ENCODE results near the gene PHC1.

PHC1 gene

DNA sequence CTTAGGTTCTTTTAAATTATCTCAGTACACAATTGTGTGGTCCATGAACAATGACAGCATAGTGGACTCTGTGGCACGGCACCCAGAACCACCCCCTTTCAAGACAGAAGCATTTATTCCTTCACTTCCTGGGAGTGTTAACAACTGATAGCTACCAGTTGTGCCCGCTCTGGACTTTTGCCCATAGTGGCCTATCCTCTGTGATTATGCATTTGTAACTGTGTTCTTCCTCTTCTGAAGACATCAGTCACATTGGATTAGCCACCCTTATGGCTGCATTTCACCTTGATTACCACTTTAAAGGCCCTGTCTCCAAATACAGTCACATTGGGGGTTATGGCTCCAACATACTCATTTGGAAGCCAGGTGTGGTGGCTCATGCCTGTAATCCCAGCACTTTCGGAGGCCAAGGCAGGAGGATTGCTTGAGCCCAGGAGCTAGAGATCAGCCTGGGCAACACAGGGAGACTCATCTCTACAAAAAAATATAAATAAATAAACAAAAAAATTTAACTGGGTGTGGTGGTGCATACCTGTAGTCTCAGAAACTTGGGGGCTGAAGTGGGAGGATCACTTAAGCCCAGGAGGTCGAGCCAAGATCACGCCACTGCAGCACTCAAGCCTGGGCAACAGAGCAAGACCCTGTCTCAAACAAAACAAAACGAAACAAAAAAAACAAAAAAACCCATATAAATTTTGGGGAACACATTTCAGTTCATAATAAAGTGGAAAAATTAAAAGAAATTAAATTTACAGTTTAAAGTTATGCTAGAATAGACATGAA is 27.6 kb upstream of the PHC1 start:
- TF ChIP-seq, protein P1, sequence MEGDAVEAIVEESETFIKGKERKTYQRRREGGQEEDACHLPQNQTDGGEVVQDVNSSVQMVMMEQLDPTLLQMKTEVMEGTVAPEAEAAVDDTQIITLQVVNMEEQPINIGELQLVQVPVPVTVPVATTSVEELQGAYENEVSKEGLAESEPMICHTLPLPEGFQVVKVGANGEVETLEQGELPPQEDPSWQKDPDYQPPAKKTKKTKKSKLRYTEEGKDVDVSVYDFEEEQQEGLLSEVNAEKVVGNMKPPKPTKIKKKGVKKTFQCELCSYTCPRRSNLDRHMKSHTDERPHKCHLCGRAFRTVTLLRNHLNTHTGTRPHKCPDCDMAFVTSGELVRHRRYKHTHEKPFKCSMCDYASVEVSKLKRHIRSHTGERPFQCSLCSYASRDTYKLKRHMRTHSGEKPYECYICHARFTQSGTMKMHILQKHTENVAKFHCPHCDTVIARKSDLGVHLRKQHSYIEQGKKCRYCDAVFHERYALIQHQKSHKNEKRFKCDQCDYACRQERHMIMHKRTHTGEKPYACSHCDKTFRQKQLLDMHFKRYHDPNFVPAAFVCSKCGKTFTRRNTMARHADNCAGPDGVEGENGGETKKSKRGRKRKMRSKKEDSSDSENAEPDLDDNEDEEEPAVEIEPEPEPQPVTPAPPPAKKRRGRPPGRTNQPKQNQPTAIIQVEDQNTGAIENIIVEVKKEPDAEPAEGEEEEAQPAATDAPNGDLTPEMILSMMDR (conservative IDR thresholded peaks at IDR 0.05; ENCODE audit: low read length): no peak
- no peak for DNase-seq (ENCODE audit: low read depth)
- no peak overlapping the region for H3K4me3 ChIP-seq (ENCODE audit: low read length)

DNA sequence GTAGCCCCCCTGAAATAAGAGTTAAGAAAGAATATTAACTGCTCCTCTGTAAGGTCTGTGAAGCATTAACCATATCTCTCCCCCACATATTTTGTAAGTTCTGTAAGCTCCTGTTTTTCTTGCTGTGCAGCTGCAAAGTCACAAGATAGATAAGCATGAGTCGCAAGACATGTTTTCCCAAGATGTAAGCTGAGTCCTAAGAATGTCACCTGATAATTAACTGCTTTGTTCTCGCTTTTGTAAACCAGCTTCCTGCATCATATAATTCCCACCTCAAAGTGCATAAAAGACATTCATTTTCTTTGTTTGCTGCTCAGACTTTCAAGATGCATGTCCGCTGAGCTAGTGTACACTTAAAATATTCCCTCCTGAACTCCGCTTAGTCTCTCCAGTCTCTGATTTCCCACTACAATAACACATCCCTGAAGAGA is 27.0 kb upstream of the PHC1 start:
- DNase-seq (ENCODE audit: low read depth): no peak
- TF ChIP-seq, protein P1 (conservative IDR thresholded peaks at IDR 0.05; ENCODE audit: low read length): no peak
- H3K4me3 ChIP-seq (ENCODE audit: low read length): no peak overlapping the region

DNA sequence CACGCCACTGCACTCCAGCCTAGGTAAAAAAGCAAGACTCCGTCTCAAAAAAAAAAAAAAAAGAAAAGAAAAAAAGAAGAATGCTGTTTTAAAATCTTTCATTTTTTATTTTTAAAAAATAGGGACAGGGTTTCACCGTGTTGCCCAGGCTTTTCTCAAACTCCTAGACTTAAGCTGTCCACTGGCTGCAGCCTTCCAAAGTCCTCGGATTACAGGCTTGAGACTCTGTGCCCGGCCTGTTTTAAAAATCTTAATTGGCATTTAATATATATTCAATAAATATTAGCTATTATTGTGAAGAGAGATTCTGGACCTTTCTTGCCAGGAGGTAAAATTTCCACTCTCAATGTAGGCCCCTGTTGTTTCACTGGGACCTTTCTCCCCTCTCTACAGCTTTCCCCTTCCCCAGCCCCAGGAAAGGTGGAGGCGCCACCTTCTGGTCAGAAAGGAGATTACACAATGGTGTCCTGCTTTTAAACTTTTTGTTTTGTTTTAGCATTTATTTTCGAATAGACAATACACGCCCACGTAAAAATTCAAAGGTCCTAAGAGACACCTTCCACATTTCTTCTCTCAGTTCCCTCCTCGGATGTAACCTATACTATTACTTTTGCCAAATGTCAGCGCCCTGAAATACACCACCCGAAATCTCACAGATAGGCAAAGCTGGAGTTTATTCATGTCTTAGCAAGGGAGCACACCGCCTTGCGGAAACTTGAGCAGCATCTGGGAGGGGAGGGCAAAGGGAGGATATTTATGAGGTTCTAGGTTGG is 23.8 kb upstream of the PHC1 start:
- DNase-seq (ENCODE audit: low read depth): peak; percentile 25
- TF ChIP-seq, protein P1 (conservative IDR thresholded peaks at IDR 0.05; ENCODE audit: low read length): peak; percentile 83
- peak overlapping the region; percentile 65 for H3K4me3 ChIP-seq (ENCODE audit: low read length)

- TF ChIP-seq, protein P1 (conservative IDR thresholded peaks at IDR 0.05; ENCODE audit: low read length): no peak
- no peak for DNase-seq (ENCODE audit: low read depth)
- no peak overlapping the region for H3K4me3 ChIP-seq (ENCODE audit: low read length)
These were observed 22.3 kb upstream of the PHC1 start for GRCh38 chr12:8891976-8892375.

DNA sequence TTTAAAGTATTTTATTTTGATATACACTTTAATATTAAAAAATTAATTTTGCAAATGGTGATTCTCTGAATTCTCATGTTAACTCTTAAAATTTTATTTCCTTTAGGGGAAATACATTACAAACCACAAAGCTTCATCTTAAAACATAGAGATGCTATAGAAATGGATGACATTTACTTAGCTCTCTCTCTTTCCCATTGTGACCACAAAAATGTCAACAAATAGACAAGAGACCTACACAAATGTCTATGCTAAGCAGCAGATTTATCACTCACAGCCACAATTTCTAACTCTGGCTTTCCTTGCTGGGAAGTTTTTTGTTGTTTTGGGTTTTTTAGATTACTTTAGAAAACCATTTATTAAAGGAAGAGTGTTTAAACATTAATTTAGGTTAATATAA is 19.9 kb upstream of the PHC1 start:
- H3K4me3 ChIP-seq (ENCODE audit: low read length): no peak overlapping the region
- TF ChIP-seq, protein P1 (conservative IDR thresholded peaks at IDR 0.05; ENCODE audit: low read length): no peak
- no peak for DNase-seq (ENCODE audit: low read depth)

GRCh38 chr12:8894986-8895385 is 19.3 kb upstream of the PHC1 start:
- TF ChIP-seq, protein P1 (conservative IDR thresholded peaks at IDR 0.05; ENCODE audit: low read length): no peak
- H3K4me3 ChIP-seq (ENCODE audit: low read length): no peak overlapping the region
- DNase-seq (ENCODE audit: low read depth): no peak
